ENCODE measurements around the gene DOK5.

DNA sequence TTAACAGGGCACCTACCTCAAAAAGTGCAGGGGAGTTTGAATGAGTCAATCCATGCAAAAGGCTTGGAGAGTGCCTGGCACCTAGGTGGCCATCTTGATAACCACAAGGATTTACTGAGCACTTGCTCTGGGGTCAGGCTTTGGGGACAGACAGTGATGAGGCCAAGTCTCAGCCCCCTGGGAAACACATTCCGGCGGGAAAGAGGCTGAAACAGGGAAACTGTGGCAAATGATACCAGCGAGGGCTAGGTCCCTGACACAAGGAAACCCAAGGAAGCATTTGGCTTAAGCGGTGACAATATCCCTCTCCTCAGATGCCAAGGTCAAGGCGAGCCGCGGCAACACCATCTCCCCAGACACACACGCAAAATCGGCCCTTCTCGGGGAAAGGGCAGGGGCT lies 527 bp upstream of the DOK5 start:
- TF ChIP-seq POLR2AphosphoS5 (IDR thresholded peaks at IDR 0.05; ENCODE audit: low read depth, low read length) = no peak
- TF ChIP-seq POLR2A (IDR thresholded peaks at IDR 0.05; ENCODE audit: low read depth, low read length) = no peak

All from GM12892 (cell line).